HepG2 (cell line): ENCODE results near the gene MBIP. TPM values are rescaled to one million over a fixed set of nuclear protein-coding genes. Genes with fewer than 3 reads are reported as not detected.

Experiments
- ATAC-seq: fragments of 200-7000 bp; cut with Tn5 transposase; 3 replicates; pipeline ENCODE4 v1.9.1; 2020; ENCODE audit warnings: mild to moderate bottlenecking, moderate library complexity
- BruUV-seq: library from RNA; stranded (reverse); fragments of 400-500 nt; replicated peaks from 2 replicates; lab custom pipeline; 2021; lab: Mats Ljungman, UMichigan
- CTCF ChIA-PET: fragments of 300-600 bp; formaldehyde crosslinking; extraction: SDS; loops from one replicate; lab custom pipeline; 2021; ENCODE audit warnings: low total read pairs, inconsistent platforms, low intra/inter-chr PET ratio; lab: Yijun Ruan, JAX
- POLR2A ChIA-PET: fragments of 350-600 bp; sonication (Branson Sonifier 250); formaldehyde crosslinking; loops from one replicate; lab custom pipeline; 2020; ENCODE audit warnings: antibody characterized with exemption, inconsistent platforms; lab: Yijun Ruan, JAX
- DNase-seq: peaks from one replicate; pipeline ENCODE4 v3.0.0-alpha.2; 2015; ENCODE audit warnings: low spot score
- FAIRE-seq: peaks from 3 replicates; lab custom pipeline; 2011; peaks lifted over from hg19 to GRCh38; lab: Jason Lieb, UNC
- H2AFZ ChIP-seq: one replicate; pipeline ENCODE4 v1.6.1; 2011; ENCODE audit warnings: low read length, inconsistent platforms
- H3K27ac ChIP-seq: fragments of 300-600 bp; 3 replicates; pipeline ENCODE4 v1.8.0; 2011; ENCODE audit warnings: mixed run types, mild to moderate bottlenecking, mixed read lengths, low read length, inconsistent platforms; ENCODE audit not compliant: insufficient read depth; ENCODE audit errors: extremely low read length
- H3K27me3 ChIP-seq, 2 experiments: fragments of 200-600 bp in 1 of 2; 2 replicates in 1 of 2; 3 replicates in 1 of 2; pipeline versions ENCODE4 v1.6.0 to v1.8.0; 2011; ENCODE audit warnings: low read length in 2 of 2, mild to moderate bottlenecking in 2 of 2, moderate library complexity in 2 of 2, inconsistent platforms in 1 of 2; ENCODE audit not compliant: insufficient read depth in 2 of 2, control insufficient read depth in 1 of 2
- H3K36me3 ChIP-seq, 2 experiments: fragments of 200-600 bp in 1 of 2; replicated peaks in 1 of 2; 2 replicates in 1 of 2; 3 replicates in 1 of 2; pipeline versions ENCODE4 v1.5.1 to v1.8.0; 2011; ENCODE audit warnings: low read length in 2 of 2, inconsistent platforms in 1 of 2; ENCODE audit not compliant: insufficient read depth in 2 of 2, control insufficient read depth in 1 of 2
- H3K4me1 ChIP-seq: 2 replicates; pipeline ENCODE4 v1.5.1; 2012; ENCODE audit warnings: low read length, inconsistent platforms; ENCODE audit not compliant: insufficient read depth
- H3K4me2 ChIP-seq: 2 replicates; pipeline ENCODE4 v1.6.0; 2011; ENCODE audit warnings: low read depth, low read length, inconsistent platforms
- H3K4me3 ChIP-seq, 3 experiments: fragments of 200-600 bp in 1 of 3; sonication (generic), shearing (Covaris generic) in 1 of 3; replicated peaks in 1 of 3; 2 replicates each; pipeline ENCODE4 v1.5.1; 2011 to 2016; ENCODE audit warnings: low read length in 3 of 3, inconsistent platforms in 2 of 3, low read depth in 2 of 3, mild to moderate bottlenecking in 2 of 3, control low read depth in 1 of 3, mixed read lengths in 1 of 3; ENCODE audit not compliant: insufficient read depth in 1 of 3
- H3K79me2 ChIP-seq: one replicate; pipeline ENCODE4 v1.6.1; 2011; ENCODE audit warnings: low read length, inconsistent platforms; ENCODE audit not compliant: insufficient read depth
- H3K9ac ChIP-seq: 2 replicates; pipeline ENCODE4 v1.6.0; 2011; ENCODE audit warnings: mild to moderate bottlenecking, low read depth, low read length, inconsistent platforms; ENCODE audit not compliant: insufficient read depth
- H3K9me3 ChIP-seq: 2 replicates; pipeline ENCODE4 v1.5.1; 2012; ENCODE audit warnings: mild to moderate bottlenecking, low read length
- H4K20me1 ChIP-seq: 2 replicates; pipeline ENCODE4 v1.6.0; 2011; ENCODE audit warnings: inconsistent platforms, mild to moderate bottlenecking, low read length, moderate library complexity; ENCODE audit not compliant: insufficient read depth
- ADNP ChIP-seq: sonication (generic); formaldehyde crosslinking; IDR thresholded peaks from 2 replicates; pipeline ENCODE4 v1.4.0; 2020; ENCODE audit warnings: missing genetic modification reagents
- ATF7 ChIP-seq, 2 experiments: fragments of 450-650 bp in 1 of 2; sonication (generic) in 1 of 2; formaldehyde crosslinking in 1 of 2; IDR thresholded peaks; 2 replicates each; pipeline versions ENCODE4 v1.4.0 to v1.6.1; 2016 to 2020; ENCODE audit warnings: antibody characterized with exemption in 1 of 2, mild to moderate bottlenecking in 1 of 2, missing genetic modification reagents in 1 of 2
- BRD4 ChIP-seq: sonication (generic); formaldehyde crosslinking; IDR thresholded peaks from 2 replicates; pipeline ENCODE4 v1.4.0; 2020; ENCODE audit warnings: missing genetic modification reagents
- CHCHD3 ChIP-seq: sonication (generic); formaldehyde crosslinking; IDR thresholded peaks from 2 replicates; pipeline ENCODE4 v1.8.0; 2022; ENCODE audit warnings: mild to moderate bottlenecking, missing genetic modification reagents, moderate library complexity
- FOXA3 ChIP-seq: IDR thresholded peaks from 2 replicates; pipeline ENCODE4 v1.6.1; 2016; ENCODE audit warnings: missing genetic modification reagents, missing compliant biosample characterization
- PRPF4 ChIP-seq: fragments of 200-400 bp; formaldehyde crosslinking; IDR thresholded peaks from 2 replicates; pipeline ENCODE4 v1.6.1; 2016; ENCODE audit warnings: low read length, low read depth; ENCODE audit not compliant: poor library complexity, severe bottlenecking
- SMAD1 ChIP-seq: sonication (generic); formaldehyde crosslinking; IDR thresholded peaks from 2 replicates; pipeline ENCODE4 v1.4.0; 2020; ENCODE audit warnings: missing genetic modification reagents, low read depth, mild to moderate bottlenecking, borderline replicate concordance
- ZNF143 ChIP-seq: sonication (generic); formaldehyde crosslinking; IDR thresholded peaks from 2 replicates; pipeline ENCODE4 v1.4.0; 2020; ENCODE audit warnings: missing genetic modification reagents
- ZNF749 ChIP-seq: sonication (generic); formaldehyde crosslinking; IDR thresholded peaks from 2 replicates; pipeline ENCODE4 v1.8.0; 2022; ENCODE audit warnings: mild to moderate bottlenecking, missing genetic modification reagents, moderate library complexity, borderline replicate concordance
- ZNF773 ChIP-seq: sonication (generic); formaldehyde crosslinking; IDR thresholded peaks from 2 replicates; pipeline ENCODE4 v1.4.0; 2020; ENCODE audit warnings: missing genetic modification reagents, borderline replicate concordance
- WGBS: methylation state at CpG from one replicate; pipeline ENCODE4 v1.1.6; 2017; ENCODE audit warnings: low lambda C conversion rate; 5-methylcytosine and 5-hydroxymethylcytosine counted together
- in situ Hi-C: cut with HindIII; loops from 2 replicates; pipeline ENCODE4 v1.10.0; 2017; ENCODE audit warnings: low pct_unique_long_range_greater_than_20kb; ENCODE audit not compliant: extremely low pct_ligation_motif_present
- intact Hi-C: fragments of 100-400 bp; cut with micrococcal nuclease; formaldehyde crosslinking; loops from one replicate; pipeline ENCODE4 v1.10.0; 2022; ENCODE audit not compliant: unreplicated experiment
- polyA plus RNA-seq, 8 experiments: library from polyadenylated mRNA; depleted of rRNA in 3 of 8; stranded (reverse) in 7 of 8; unstranded in 1 of 8; fragments of >200 nt; fragmentation: Illumina TruSeq in 4 of 8; extraction: Trizol in 4 of 8; gene quantifications; 2 replicates each; pipeline versions ENCODE4 v1.2.1 to v1.2.3, GENCODE V29; 2011 to 2016; ENCODE audit warnings: low read depth in 4 of 8, missing spikeins in 1 of 8, mixed read lengths in 1 of 8; ENCODE audit not compliant: insufficient read depth in 1 of 8
- total RNA-seq, 5 experiments: library from RNA; depleted of rRNA; stranded (reverse); fragments of >200 nt; fragmentation: Illumina TruSeq; extraction: Trizol; gene quantifications; 2 replicates each; pipeline ENCODE4 v1.2.3, GENCODE V29; 2016; ENCODE audit warnings: low read depth in 1 of 5
- TF ChIP-seq, protein P1 (sequence below): sonication (generic); formaldehyde crosslinking; IDR thresholded peaks from 2 replicates; pipeline ENCODE4 v1.4.0; 2020; ENCODE audit warnings: low read depth, missing genetic modification reagents
- TF ChIP-seq, protein P2 (sequence below): IDR thresholded peaks from 2 replicates; pipeline ENCODE4 v1.6.1; 2016; ENCODE audit warnings: low read depth, missing genetic modification reagents, missing compliant biosample characterization

MBIP gene
- total and polyA plus RNA-seq, 2 of the 13 experiments (the other 11 are each of a cell fraction or from before 2014, with no cell fraction given), result 48.1 to 48.6 TPM

DNA sequence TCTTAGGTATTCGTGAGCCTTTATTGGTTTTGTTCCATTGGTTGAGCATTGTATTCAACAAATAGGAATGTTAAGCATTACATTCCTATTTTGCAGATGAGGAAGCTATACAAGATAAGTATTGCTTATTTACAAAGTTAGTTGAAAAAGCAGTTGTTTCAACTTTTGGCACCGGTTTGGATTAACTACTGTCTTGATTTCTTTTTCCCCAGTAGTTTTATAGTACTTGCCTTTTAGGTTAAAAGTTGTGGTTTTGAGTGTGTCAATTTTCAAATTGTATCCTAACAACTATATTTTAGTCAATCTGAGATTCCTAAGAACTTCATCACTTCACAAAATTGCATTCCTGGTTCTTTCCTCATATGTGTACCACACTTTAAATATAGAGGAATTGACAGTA, 23.8 kb upstream of the MBIP start:
- no peak for DNase-seq
- no peak for TF ChIP-seq BRD4
- no peak for TF ChIP-seq PRPF4
- TF ChIP-seq, protein P1, sequence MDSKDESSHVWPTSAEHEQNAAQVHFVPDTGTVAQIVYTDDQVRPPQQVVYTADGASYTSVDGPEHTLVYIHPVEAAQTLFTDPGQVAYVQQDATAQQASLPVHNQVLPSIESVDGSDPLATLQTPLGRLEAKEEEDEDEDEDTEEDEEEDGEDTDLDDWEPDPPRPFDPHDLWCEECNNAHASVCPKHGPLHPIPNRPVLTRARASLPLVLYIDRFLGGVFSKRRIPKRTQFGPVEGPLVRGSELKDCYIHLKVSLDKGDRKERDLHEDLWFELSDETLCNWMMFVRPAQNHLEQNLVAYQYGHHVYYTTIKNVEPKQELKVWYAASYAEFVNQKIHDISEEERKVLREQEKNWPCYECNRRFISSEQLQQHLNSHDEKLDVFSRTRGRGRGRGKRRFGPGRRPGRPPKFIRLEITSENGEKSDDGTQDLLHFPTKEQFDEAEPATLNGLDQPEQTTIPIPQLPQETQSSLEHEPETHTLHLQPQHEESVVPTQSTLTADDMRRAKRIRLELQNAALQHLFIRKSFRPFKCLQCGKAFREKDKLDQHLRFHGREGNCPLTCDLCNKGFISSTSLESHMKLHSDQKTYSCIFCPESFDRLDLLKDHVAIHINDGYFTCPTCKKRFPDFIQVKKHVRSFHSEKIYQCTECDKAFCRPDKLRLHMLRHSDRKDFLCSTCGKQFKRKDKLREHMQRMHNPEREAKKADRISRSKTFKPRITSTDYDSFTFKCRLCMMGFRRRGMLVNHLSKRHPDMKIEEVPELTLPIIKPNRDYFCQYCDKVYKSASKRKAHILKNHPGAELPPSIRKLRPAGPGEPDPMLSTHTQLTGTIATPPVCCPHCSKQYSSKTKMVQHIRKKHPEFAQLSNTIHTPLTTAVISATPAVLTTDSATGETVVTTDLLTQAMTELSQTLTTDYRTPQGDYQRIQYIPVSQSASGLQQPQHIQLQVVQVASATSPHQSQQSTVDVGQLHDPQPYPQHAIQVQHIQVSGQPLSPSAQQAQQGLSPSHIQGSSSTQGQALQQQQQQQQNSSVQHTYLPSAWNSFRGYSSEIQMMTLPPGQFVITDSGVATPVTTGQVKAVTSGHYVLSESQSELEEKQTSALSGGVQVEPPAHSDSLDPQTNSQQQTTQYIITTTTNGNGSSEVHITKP (CRISPR knock-in tag), result no peak
- no peak for TF ChIP-seq ADNP (CRISPR knock-in tag)
- no peak for TF ChIP-seq CHCHD3
- TF ChIP-seq, protein P2, sequence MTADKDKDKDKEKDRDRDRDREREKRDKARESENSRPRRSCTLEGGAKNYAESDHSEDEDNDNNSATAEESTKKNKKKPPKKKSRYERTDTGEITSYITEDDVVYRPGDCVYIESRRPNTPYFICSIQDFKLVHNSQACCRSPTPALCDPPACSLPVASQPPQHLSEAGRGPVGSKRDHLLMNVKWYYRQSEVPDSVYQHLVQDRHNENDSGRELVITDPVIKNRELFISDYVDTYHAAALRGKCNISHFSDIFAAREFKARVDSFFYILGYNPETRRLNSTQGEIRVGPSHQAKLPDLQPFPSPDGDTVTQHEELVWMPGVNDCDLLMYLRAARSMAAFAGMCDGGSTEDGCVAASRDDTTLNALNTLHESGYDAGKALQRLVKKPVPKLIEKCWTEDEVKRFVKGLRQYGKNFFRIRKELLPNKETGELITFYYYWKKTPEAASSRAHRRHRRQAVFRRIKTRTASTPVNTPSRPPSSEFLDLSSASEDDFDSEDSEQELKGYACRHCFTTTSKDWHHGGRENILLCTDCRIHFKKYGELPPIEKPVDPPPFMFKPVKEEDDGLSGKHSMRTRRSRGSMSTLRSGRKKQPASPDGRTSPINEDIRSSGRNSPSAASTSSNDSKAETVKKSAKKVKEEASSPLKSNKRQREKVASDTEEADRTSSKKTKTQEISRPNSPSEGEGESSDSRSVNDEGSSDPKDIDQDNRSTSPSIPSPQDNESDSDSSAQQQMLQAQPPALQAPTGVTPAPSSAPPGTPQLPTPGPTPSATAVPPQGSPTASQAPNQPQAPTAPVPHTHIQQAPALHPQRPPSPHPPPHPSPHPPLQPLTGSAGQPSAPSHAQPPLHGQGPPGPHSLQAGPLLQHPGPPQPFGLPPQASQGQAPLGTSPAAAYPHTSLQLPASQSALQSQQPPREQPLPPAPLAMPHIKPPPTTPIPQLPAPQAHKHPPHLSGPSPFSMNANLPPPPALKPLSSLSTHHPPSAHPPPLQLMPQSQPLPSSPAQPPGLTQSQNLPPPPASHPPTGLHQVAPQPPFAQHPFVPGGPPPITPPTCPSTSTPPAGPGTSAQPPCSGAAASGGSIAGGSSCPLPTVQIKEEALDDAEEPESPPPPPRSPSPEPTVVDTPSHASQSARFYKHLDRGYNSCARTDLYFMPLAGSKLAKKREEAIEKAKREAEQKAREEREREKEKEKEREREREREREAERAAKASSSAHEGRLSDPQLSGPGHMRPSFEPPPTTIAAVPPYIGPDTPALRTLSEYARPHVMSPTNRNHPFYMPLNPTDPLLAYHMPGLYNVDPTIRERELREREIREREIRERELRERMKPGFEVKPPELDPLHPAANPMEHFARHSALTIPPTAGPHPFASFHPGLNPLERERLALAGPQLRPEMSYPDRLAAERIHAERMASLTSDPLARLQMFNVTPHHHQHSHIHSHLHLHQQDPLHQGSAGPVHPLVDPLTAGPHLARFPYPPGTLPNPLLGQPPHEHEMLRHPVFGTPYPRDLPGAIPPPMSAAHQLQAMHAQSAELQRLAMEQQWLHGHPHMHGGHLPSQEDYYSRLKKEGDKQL (CRISPR knock-in tag), result no peak
- TF ChIP-seq ZNF773 (CRISPR knock-in tag), result no peak
- TF ChIP-seq ZNF749 (CRISPR knock-in tag), result no peak
- no peak for TF ChIP-seq ATF7 (IDR thresholded peaks at IDR 0.05)
- no peak for TF ChIP-seq ATF7 (CRISPR knock-in tag; IDR thresholded peaks at IDR 0.05)
- no peak for TF ChIP-seq FOXA3 (CRISPR knock-in tag)
- no peak for TF ChIP-seq SMAD1 (CRISPR knock-in tag)
- TF ChIP-seq ZNF143 (CRISPR knock-in tag), result no peak
- no peak for FAIRE-seq
- intact Hi-C loops, result no loop called here
- Histone ChIP-seq H3K79me2 (no peaks in the 10 kb centered on the region), H3K27me3 (peaks cover 0 to 4% of the 10 kb centered on the region in 2 experiments; a peak in 3 of 5 replicates), H3K36me3 (no peaks in the 10 kb centered on the region), H2AFZ (no peak overlapping the region), H3K4me3 (no peak overlapping the region), H3K4me1 (no peaks in the 10 kb centered on the region), H3K4me2 (no peak overlapping the region), H3K27ac (no peak overlapping the region), H3K9me3 (no peaks in the 10 kb centered on the region), H3K9ac (no peak overlapping the region), H4K20me1 (no peaks in the 10 kb centered on the region)
- CTCF ChIA-PET, result no interaction called here
- in situ Hi-C loops, result no loop called here
- BruUV-seq, result no TSS peak
- no peak for ATAC-seq
- 2% methylated on average over 2 of the region's 2 CpGs for WGBS
- POLR2A ChIA-PET, result no interaction called here
